ENCODE data around the gene SPDYE6.
"Not testable (repeated sequence)": the region's sequence is repeated elsewhere in the genome, so short reads cannot be mapped to it uniquely, and the experiment has no call there.

Gene SPDYE6

GRCh38 chr7:102356344-102356743 is at the start of gene SPDYE6:
SPDYE6 (minus strand) TSS chr7:102356444; CDS start chr7:102356023, 421 bp downstream.
- not testable (repeated sequence) for DNase-seq (ENCODE audit: low spot score)

- DNase-seq (ENCODE audit: low spot score): not testable (repeated sequence)
Measured at GRCh38 chr7:102404862-102405188, 48.6 kb upstream of the SPDYE6 start.

- TF ChIP-seq, protein P1, sequence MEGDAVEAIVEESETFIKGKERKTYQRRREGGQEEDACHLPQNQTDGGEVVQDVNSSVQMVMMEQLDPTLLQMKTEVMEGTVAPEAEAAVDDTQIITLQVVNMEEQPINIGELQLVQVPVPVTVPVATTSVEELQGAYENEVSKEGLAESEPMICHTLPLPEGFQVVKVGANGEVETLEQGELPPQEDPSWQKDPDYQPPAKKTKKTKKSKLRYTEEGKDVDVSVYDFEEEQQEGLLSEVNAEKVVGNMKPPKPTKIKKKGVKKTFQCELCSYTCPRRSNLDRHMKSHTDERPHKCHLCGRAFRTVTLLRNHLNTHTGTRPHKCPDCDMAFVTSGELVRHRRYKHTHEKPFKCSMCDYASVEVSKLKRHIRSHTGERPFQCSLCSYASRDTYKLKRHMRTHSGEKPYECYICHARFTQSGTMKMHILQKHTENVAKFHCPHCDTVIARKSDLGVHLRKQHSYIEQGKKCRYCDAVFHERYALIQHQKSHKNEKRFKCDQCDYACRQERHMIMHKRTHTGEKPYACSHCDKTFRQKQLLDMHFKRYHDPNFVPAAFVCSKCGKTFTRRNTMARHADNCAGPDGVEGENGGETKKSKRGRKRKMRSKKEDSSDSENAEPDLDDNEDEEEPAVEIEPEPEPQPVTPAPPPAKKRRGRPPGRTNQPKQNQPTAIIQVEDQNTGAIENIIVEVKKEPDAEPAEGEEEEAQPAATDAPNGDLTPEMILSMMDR (IDR thresholded peaks at IDR 0.05; ENCODE audit: extremely low read depth, missing control alignments): peak; percentile 64
- DNase-seq (ENCODE audit: low spot score): peak; percentile 77
Measured at GRCh38 chr7:102404005-102404861, 48.0 kb upstream of the SPDYE6 start.

- no peak for DNase-seq (ENCODE audit: low spot score)
- TF ChIP-seq, protein P1 (IDR thresholded peaks at IDR 0.05; ENCODE audit: extremely low read depth, missing control alignments): no peak
Measured at GRCh38 chr7:102403563-102403962, 47.3 kb upstream of the SPDYE6 start.

GRCh38 chr7:102400360-102400759 is 44.1 kb upstream of the SPDYE6 start:
- TF ChIP-seq, protein P1 (IDR thresholded peaks at IDR 0.05; ENCODE audit: extremely low read depth, missing control alignments): no peak
- no peak for DNase-seq (ENCODE audit: low spot score)

GRCh38 chr7:102398543-102398942 is 42.3 kb upstream of the SPDYE6 start:
- TF ChIP-seq, protein P1 (IDR thresholded peaks at IDR 0.05; ENCODE audit: extremely low read depth, missing control alignments): no peak
- no peak for DNase-seq (ENCODE audit: low spot score)

- TF ChIP-seq, protein P1 (IDR thresholded peaks at IDR 0.05; ENCODE audit: extremely low read depth, missing control alignments): no peak
- no peak for DNase-seq (ENCODE audit: low spot score)
Measured at GRCh38 chr7:102396710-102397019, 40.4 kb upstream of the SPDYE6 start.

DNA sequence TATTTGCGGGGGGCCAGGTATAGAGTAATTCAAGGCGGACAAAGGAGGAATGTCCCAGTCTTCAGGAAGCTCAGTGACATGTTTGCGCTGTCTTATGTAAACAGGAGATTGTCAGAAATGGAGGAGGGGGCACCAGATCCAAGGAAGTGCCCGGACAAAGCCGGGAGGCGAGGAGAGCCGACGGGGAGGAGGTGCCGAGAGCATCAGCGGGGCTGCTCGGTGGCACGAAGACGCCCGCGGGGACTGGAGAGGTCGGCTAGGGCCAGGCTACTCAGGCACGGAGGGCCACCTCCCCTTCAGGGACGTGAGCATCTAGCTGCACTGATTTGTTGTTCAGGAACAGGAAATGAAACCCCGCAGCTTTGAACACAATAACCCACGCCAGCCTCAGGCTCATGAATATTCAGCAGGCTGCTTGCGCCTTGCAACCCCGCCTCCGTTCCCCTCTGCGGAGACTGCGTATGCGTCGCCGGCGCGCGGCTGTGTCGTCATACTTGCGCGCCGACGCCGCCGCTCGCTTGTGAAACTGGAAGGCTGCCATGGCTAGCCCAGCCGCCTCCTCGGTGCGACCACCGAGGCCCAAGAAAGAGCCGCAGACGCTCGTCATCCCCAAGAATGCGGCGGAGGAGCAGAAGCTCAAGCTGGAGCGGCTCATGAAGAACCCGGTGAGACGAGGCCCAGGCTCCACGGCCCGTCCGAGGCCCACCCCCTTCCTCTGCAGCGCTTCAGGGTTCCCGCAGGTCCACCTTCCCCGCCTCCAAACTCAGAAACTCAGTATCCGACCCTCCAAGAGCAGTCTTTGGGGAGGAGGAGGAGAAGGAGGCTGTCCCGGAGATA is 39.8 kb upstream of the SPDYE6 start, which contains the start of gene PRKRIP1:
Gene PRKRIP1, plus strand, starts transcription at position 491 of the 837 bp plus-strand sequence. Its CDS starts 49 bp downstream, at position 540.
- TF ChIP-seq, protein P1 (IDR thresholded peaks at IDR 0.05; ENCODE audit: extremely low read depth, missing control alignments): no peak
- peak; percentile 90 for DNase-seq (ENCODE audit: low spot score)

Measured in GM20000 (cell line).